Ascending aorta (tissue), 2 donors: ENCODE results near the gene NPFF. TPM values are rescaled to one million over a fixed set of nuclear protein-coding genes. Genes with fewer than 3 reads are reported as not detected.

Source experiments
- DNase-seq, 2 donors: peaks; one replicate each; pipeline ENCODE4 v3.0.0-alpha.2; 2019; ENCODE audit warnings: low spot score in 2 of 2
- H3K27ac ChIP-seq, 2 donors: fragments of 200-600 bp; sonication (generic); one replicate each; pipeline ENCODE4 v1.5.1; 2016 to 2017; ENCODE audit warnings: mild to moderate bottlenecking in 1 of 2
- H3K27me3 ChIP-seq: fragments of 200-600 bp; sonication (generic); one replicate; pipeline ENCODE4 v1.5.1; 2017
- H3K36me3 ChIP-seq, 2 donors: fragments of 200-600 bp; sonication (generic); one replicate each; pipeline ENCODE4 v1.5.1; 2016
- H3K4me1 ChIP-seq, 2 donors: fragments of 200-600 bp; sonication (generic); one replicate each; pipeline ENCODE4 v1.5.1; 2016 to 2017; ENCODE audit warnings: mild to moderate bottlenecking in 1 of 2
- H3K4me3 ChIP-seq, 2 donors: fragments of 200-600 bp; sonication (generic); one replicate each; pipeline ENCODE4 v1.5.1; 2016 to 2017; ENCODE audit warnings: mild to moderate bottlenecking in 1 of 2
- H3K9me3 ChIP-seq, 2 donors: fragments of 200-600 bp; sonication (generic); one replicate each; pipeline ENCODE4 v1.5.1; 2016
- CTCF ChIP-seq, 3 experiments: fragments of 200-600 bp in 2 of 3; fragments of 450-650 bp in 1 of 3; sonication (generic) in 2 of 3; IDR thresholded peaks; one replicate each; pipeline ENCODE4 v1.5.1; 2016 to 2019; ENCODE audit warnings: antibody characterized with exemption in 3 of 3, mild to moderate bottlenecking in 1 of 3, moderate library complexity in 1 of 3
- intact Hi-C: fragments of 100-400 bp; cut with DNase I; formaldehyde crosslinking; loops from one replicate; pipeline ENCODE4 v1.15.1; 2023
- total RNA-seq: library from RNA; depleted of rRNA; stranded (reverse); fragments of >200 nt; gene quantifications from one replicate; pipeline ENCODE4 v1.1.0, GENCODE V29; 2016

The NPFF gene
- total RNA-seq, 1 donor from 2014 or later = 2.8 TPM

GRCh38 chr12:53493610-53494391 is 13.5 kb downstream of the NPFF start:
- no peak for TF ChIP-seq CTCF (IDR thresholded peaks at IDR 0.05)
- H3K9me3 ChIP-seq = no peaks in the 10 kb centered on the region
- H3K36me3 ChIP-seq = no peaks in the 10 kb centered on the region
- no peaks in the 10 kb centered on the region for H3K27me3 ChIP-seq
- H3K4me1 ChIP-seq = peaks cover 3 to 20% of the 10 kb centered on the region in 2 donors
- DNase-seq = no peak
- H3K27ac ChIP-seq = peak overlapping the region; percentile 86 to 88
- H3K4me3 ChIP-seq = peak overlapping the region; percentile 57 to 72
- intact Hi-C loops = loop anchor here (2.0 kb wide), 1 partner anchor 41 kb away; the partner anchor contains the start of gene PCBP2

- no peak for TF ChIP-seq CTCF (IDR thresholded peaks at IDR 0.05)
- H3K4me3 ChIP-seq = peak overlapping the region; percentile 57 to 72
- H3K27me3 ChIP-seq = no peaks in the 10 kb centered on the region
- intact Hi-C loops = loop anchor here (2.0 kb wide), 1 partner anchor 40 kb away; the partner anchor contains the start of gene PCBP2
- peak overlapping the region; percentile 86 to 88 for H3K27ac ChIP-seq
- peaks cover 3 to 15% of the 10 kb centered on the region in 2 donors for H3K4me1 ChIP-seq
- H3K9me3 ChIP-seq = no peaks in the 10 kb centered on the region
- peak; percentile 87 to 97 for DNase-seq
- H3K36me3 ChIP-seq = peaks cover under 1 to 4% of the 10 kb centered on the region in 2 donors
Observed at GRCh38 chr12:53492830-53493609, 14.3 kb downstream of the NPFF start.

GRCh38 chr12:53492188-53492587 is 15.1 kb downstream of the NPFF start:
- Histone ChIP-seq H3K4me3 (peak overlapping the region; percentile 57 to 72), H3K36me3 (peaks cover 4 to 6% of the 10 kb centered on the region in 2 donors), H3K4me1 (peaks cover 3 to 15% of the 10 kb centered on the region in 2 donors), H3K27ac (peak overlapping the region; percentile 86 to 88), H3K27me3 (no peaks in the 10 kb centered on the region), H3K9me3 (no peaks in the 10 kb centered on the region)
- intact Hi-C loops = loop anchor here (2.0 kb wide), 1 partner anchor 39 kb away; the partner anchor contains the start of gene PCBP2
- no peak for TF ChIP-seq CTCF (IDR thresholded peaks at IDR 0.05)
- no peak for DNase-seq

- no peak for TF ChIP-seq CTCF (IDR thresholded peaks at IDR 0.05)
- Histone ChIP-seq H3K27ac (no peak overlapping the region), H3K9me3 (no peaks in the 10 kb centered on the region), H3K27me3 (no peaks in the 10 kb centered on the region), H3K4me1 (peaks cover 3 to 15% of the 10 kb centered on the region in 2 donors), H3K4me3 (no peak overlapping the region), H3K36me3 (peaks cover 28 to 34% of the 10 kb centered on the region in 2 donors)
- intact Hi-C loops = no loop called here
- no peak for DNase-seq
Observed at GRCh38 chr12:53489242-53489864, 17.9 kb downstream of the NPFF start.

- Histone ChIP-seq H3K27ac (peak overlapping the region in 1 of 2 donors; percentile 0), H3K27me3 (no peaks in the 10 kb centered on the region), H3K4me3 (no peak overlapping the region), H3K4me1 (no peaks in the 10 kb centered on the region), H3K36me3 (peaks cover 51 to 58% of the 10 kb centered on the region in 2 donors), H3K9me3 (no peaks in the 10 kb centered on the region)
- DNase-seq = no peak
- TF ChIP-seq CTCF (IDR thresholded peaks at IDR 0.05) = no peak
- intact Hi-C loops = no loop called here
Observed at GRCh38 chr12:53486736-53487487, 20.4 kb downstream of the NPFF start.
